GM12891 (cell line): ENCODE data around the gene STK11.

ENCODE experiments used
- DNase-seq: peaks from one replicate; pipeline ENCODE4 v3.0.0; 2011; ENCODE audit warnings: low spot score; ENCODE audit not compliant: insufficient read length
- FAIRE-seq: peaks from 2 replicates; lab custom pipeline; 2011; peaks lifted over from hg19 to GRCh38; lab: Jason Lieb, UNC
- PAX5 ChIP-seq: IDR thresholded peaks from 2 replicates; pipeline ENCODE4 v1.6.1; 2011; ENCODE audit warnings: low read length, moderate library complexity, mild to moderate bottlenecking; ENCODE audit not compliant: insufficient read depth, severe bottlenecking
- POLR2A ChIP-seq: IDR thresholded peaks from 2 replicates; pipeline ENCODE4 v1.6.1; 2011; ENCODE audit warnings: low read depth, low read length, control low read depth
- POLR2AphosphoS5 ChIP-seq: IDR thresholded peaks from 2 replicates; pipeline ENCODE4 v1.6.1; 2011; ENCODE audit warnings: low read depth, low read length, control low read depth
- POU2F2 ChIP-seq: IDR thresholded peaks from 2 replicates; pipeline ENCODE4 v1.6.1; 2011; ENCODE audit warnings: low read depth, mild to moderate bottlenecking, control low read depth, low read length, moderate library complexity
- SPI1 ChIP-seq: IDR thresholded peaks from 2 replicates; pipeline ENCODE4 v1.6.1; 2011; ENCODE audit warnings: low read depth, low read length, control low read depth
- TAF1 ChIP-seq: IDR thresholded peaks from 2 replicates; pipeline ENCODE4 v1.6.1; 2011; ENCODE audit warnings: low read depth, low read length, control low read depth

The STK11 gene

DNA sequence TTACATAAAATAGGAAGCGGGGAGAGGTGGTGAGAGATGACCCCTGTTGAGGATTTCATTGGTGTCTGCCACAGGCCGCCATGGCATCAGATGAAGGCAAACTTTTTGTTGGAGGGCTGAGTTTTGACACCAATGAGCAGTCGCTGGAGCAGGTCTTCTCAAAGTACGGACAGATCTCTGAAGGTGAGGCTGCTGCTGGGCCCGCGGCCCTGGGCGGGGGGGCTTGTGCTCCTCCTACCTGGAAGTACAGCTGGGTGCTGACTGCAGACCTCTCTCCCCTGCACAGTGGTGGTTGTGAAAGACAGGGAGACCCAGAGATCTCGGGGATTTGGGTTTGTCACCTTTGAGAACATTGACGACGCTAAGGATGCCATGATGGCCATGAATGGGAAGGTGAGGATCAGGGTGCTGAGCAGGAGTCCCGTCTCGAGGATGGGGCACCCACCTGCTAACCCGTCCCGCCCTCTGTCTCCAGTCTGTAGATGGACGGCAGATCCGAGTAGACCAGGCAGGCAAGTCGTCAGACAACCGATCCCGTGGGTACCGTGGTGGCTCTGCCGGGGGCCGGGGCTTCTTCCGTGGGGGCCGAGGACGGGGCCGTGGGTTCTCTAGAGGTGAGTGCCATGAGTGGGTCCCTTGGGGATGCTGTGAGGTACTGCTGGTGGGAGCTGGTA, 65.4 kb downstream of the STK11 start:
- TF ChIP-seq SPI1 (no peak), POLR2AphosphoS5 (0 out of 2 replicates have a peak, but pooled peaks have one; percentile 31)
- DNase-seq = no peak
- FAIRE-seq = no peak

- no peak for DNase-seq
- no peak for FAIRE-seq
- TF ChIP-seq POLR2AphosphoS5 (peak; percentile 20; the same call in 1 of the 2 replicates), PAX5 (no peak), TAF1 (no peak), POU2F2 (peak; percentile 9; the same call in 1 of the 2 replicates), SPI1 (no peak), POLR2A (no peak; the same call in none of the 2 replicates)
These were observed 66.2 kb downstream of the STK11 start for GRCh38 chr19:1271528-1272422.

DNA sequence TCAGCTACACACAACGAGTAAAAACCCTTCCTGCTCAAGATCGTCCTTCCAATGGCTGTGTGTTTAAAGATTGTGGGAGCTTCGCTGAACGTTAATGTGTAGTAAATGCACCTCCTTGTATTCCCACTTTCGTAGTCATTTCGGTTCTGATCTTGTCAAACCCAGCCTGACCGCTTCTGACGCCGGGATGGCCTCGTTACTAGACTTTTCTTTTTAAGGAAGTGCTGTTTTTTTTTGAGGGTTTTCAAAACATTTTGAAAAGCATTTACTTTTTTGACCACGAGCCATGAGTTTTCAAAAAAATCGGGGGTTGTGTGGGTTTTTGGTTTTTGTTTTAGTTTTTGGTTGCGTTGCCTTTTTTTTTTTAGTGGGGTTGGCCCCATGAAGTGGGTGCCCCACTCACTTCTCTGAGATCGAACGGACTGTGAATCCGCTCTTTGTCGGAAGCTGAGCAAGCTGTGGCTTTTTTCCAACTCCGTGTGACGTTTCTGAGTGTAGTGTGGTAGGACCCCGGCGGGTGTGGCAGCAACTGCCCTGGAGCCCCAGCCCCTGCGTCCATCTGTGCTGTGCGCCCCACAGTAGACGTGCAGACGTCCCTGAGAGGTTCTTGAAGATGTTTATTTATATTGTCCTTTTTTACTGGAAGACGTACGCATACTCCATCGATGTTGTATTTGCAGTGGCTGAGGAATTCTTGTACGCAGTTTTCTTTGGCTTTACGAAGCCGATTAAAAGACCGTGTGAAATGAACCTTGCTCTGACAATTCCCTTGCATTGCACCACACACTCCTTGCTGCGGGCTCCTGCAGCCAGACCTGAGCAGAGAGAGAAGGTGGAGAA, 67.1 kb downstream of the STK11 start:
- no peak for DNase-seq
- FAIRE-seq = no peak
- TF ChIP-seq POLR2A (no peak), POLR2AphosphoS5 (no peak), POU2F2 (no peak), TAF1 (no peak), PAX5 (no peak), SPI1 (no peak)

DNA sequence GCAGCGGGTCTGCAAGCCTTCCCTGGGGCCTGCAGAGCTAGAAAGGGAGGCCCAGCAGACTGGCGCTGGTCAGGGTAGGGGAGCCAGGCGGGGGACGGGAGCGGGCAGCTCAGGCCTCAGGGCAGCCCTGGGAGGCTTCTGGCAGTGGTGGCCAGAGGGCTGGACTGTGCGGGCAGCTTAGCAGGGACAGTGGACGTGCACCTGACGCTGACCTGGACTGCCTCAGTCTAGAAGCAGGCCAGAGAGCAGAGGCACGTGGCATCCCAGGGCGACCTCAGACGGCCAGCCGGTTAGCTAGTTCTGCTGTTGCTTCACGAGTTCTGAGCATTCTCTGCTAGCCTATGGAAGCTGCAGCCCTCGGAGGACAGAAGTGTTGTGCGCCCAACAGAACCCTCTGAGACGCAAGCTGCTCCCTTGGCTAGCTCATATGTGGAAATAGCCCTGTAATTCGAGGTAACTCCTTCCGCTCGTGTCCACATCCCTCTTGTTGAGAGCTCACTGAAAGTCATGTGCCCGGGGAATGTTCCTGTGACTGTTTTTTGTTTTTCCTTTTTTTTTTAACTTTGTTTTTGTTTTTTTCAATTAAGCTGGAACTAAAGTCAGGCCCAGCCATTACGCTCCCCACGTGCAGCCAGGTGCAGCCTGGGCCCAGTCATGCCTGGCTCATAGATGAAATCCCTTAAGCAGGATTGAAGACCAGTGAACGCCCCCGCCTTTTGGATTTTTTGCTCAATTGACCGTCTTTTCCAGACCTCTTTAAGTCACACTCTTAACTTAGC, 67.9 kb downstream of the STK11 start:
- TF ChIP-seq POLR2A = peak; percentile 87
- no peak for TF ChIP-seq POU2F2
- no peak for TF ChIP-seq PAX5
- no peak for TF ChIP-seq SPI1
- TF ChIP-seq POLR2AphosphoS5 = peak; percentile 94
- TF ChIP-seq TAF1 = no peak
- peak; percentile 5 for FAIRE-seq
- no peak for DNase-seq

DNA sequence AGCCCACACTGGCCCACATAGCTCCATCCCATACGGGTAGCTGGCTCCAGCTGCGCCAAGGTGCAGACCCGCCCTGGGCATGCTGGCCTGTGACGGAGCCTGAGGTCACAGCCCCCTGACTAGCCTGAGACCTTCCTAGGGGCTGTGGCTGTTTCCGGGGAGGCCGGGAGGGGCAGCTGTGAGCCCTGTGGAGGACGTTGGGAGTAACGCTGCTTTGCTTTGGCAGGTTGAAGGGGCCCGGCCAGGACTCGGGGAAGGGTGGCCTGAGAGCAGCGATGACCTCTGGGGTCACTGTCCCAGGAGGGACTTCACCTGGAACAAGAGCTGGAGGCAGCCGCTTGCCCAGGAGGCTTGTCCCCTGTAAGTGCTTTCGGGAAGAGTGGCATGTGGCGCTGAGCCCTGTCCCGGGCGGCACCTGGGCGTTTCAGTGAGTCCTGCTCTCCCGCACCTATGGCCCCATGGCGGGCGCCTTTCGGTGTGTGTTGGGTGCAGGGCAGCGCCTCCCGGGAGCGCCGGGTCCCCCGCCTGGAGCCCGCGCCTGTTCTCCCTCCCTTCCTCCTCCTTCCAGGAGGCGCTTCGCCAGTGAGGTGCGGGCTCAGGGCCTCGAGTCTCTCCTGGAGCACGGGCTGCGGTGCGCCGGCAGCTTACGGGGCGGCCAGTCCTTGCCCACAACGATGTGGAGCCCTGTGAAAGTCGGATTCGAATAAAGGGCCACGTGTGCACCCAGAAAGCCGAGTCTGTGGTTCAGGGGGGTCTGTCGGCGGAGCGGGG, 68.7 kb downstream of the STK11 start:
- TF ChIP-seq PAX5 (no peak), POLR2A (peak; percentile 47; the same call in 1 of the 2 replicates), TAF1 (no peak), POU2F2 (0 out of 2 replicates have a peak, but pooled peaks have one; percentile 22)
- FAIRE-seq (no peak), DNase-seq (no peak)

- FAIRE-seq (no peak), DNase-seq (no peak)
These were observed 69.3 kb downstream of the STK11 start for GRCh38 chr19:1274852-1275259.

GRCh38 chr19:1275260-1275975, 69.8 kb downstream of the STK11 start, which contains the start of gene FAM174C:
TSS of gene FAM174C (plus strand) at chr19:1275530. CDS start at chr19:1275550, 20 bp downstream.
- peak; percentile 100 for FAIRE-seq
- TF ChIP-seq PAX5 (peak; percentile 69), POLR2AphosphoS5 (peak; percentile 85; the same call in 1 of the 2 replicates), POLR2A (peak; percentile 80), POU2F2 (no peak), TAF1 (peak; percentile 58; the same call in 1 of the 2 replicates), SPI1 (no peak)

More at GRCh38 chr19:1274852-1275259, 69.3 kb downstream of the STK11 start:
- TF ChIP-seq POU2F2 (no peak), POLR2A (peak; percentile 25)

More at GRCh38 chr19:1275260-1275975, 69.8 kb downstream of the STK11 start, which contains the start of gene FAM174C:
- peak; percentile 97 for DNase-seq
